Umbilical cord (tissue), 2 donors: Measurements from ENCODE around the gene BCR. TPM values are rescaled to one million over a fixed set of nuclear protein-coding genes. Genes with fewer than 3 reads are reported as not detected.

ENCODE experiments used
- DNase-seq: peaks from one replicate; pipeline ENCODE4 v3.0.0-alpha.2; 2015; ENCODE audit warnings: low spot score
- total RNA-seq: library from RNA; depleted of rRNA; stranded (reverse); fragments of >200 nt; gene quantifications from one replicate; pipeline ENCODE4 v1.2.3, GENCODE V29; 2014; ENCODE audit warnings: low replicate concordance; ENCODE audit not compliant: insufficient read depth

BCR gene
- total RNA-seq, 1 donor from 2014 or later: 27.0 TPM

- no peak for DNase-seq
Observed at GRCh38 chr22:23243859-23244689, 63.8 kb downstream of the BCR start.

DNA sequence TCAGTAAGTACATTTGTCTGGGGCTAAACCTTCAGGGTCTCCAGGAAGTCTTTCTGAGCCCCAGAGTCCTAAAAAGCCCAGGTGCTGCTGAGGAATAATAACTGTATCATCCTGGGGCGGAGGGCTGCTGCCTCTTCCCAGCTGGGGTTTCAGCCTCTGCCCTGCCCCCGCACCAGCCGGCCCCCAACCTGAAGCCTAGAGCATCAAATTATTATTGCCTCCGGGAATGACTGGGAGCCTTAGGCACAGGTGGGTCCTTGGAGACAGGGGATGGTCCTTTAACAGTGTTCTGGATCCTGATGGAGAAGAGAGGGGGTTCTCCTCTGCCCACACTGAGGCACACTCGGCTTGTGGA, 64.4 kb downstream of the BCR start:
- no peak for DNase-seq

- DNase-seq: no peak
Observed at GRCh38 chr22:23245045-23245798, 64.9 kb downstream of the BCR start.

DNA sequence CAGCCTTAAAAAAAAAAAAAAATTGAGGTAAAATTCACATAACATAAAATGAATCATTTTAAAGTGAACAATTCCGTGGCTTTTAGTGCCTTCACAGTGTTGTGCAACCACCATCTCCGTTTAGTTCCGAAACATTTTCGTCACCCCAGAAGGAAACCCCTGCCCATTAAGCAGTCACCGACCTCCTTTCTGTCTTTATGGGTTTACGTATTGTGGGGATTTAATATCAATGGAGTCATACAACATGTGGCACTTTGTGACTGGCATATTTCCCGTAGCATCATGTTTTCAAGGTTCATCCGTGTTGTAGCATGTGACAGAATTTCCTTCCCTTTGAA, 65.5 kb downstream of the BCR start:
- no peak for DNase-seq

DNA sequence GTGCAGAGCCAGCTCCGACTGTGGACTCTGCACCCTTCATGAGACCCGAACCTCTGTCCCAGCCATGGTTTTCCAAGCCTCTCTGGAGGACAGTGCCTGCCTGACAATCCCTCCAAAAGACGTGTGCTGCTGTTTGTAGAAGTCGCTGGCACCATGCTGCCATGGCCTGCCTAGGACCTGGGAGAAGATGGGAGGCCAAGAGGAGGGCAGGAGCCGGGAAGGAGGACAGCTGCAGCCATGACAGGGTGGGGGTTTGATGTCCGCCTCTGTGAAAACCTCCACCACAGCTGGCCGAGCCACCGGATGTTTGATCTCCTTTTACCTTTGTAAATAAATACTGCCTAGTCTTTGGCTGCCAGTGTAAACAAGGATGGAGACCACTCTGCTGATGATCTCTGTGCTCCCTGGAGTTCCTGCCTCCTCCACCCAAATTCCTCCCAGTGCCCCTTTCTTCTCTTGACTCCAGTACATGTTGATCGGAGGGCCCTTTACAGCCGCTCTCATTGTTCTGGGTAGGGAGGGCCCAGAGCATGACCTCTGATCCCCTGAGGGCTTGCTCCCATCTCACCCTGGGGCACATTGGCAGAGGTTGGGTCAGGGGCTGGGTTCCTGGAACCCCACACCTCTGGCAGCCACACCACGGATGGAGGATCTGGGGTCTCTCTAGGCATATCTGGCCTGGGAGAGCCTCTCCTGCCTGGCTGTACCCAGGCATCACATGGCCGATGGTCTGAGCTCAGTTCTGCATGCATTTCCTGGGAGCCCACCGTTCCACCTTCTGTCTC, 66.9 kb downstream of the BCR start:
- no peak for DNase-seq

GRCh38 chr22:23248583-23248982, 68.3 kb downstream of the BCR start:
- peak; percentile 54 for DNase-seq

- DNase-seq: no peak
Observed at GRCh38 chr22:23250056-23250784, 69.9 kb downstream of the BCR start.

DNA sequence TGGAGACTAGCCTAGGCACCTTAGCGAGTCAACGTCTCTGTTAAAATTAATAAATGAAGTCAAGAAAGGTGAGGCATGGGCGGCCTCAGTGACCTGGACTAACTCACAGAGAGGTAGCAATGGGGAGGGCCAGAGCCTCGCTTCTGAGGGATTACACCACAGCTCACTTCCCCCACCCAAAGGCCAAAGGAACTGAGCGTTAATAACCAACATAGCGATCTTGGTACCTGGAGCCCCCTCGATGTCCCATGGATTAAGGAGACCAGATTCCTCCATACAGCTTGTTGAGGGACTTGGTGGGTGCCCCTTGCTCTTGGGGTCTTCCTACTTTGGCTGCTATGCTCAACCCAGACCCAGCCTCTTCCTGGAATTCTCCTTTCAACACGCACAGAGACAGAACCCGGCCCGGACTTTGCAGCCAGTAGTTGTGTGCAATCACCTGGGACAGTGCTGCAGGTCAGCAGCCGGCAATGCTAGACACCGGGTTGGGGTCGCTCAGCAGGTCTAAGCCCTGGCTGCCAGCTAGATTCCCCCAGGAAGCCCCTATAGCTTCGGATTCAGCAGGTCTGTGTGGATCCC, 70.6 kb downstream of the BCR start:
- DNase-seq: no peak

DNA sequence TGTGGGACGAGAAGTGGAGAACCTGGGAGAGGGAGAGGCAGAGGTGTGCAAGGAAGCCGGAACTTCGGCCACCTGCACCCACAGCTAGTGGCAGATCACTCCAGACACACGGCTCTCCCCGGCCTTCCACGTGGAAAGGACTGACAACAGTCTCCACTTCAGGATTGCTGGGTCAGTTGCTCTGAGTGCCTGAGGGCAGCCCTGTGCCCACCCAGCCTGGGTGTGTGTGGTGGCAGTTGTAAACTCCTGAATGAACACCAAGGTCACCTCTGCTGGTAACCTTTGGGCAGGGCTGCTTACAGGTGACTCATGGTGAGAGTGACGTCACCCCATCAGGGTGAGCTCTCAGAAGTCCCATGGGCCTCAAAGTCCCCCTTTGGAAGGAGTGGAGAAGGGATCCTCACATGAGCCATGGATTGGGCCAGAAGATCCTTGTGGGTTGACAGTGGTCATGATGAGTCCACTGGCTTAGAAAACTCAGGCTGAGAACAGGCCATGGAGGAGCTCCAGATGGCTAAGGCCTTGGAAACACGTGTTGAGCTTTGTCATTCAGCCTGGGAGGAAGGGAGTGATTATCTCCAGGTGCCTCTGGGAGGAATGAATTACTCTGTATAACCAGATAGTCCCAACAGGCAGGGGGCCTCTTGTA, 71.3 kb downstream of the BCR start:
- DNase-seq: no peak

- no peak for DNase-seq
Observed at GRCh38 chr22:23253475-23254055, 73.3 kb downstream of the BCR start.

DNA sequence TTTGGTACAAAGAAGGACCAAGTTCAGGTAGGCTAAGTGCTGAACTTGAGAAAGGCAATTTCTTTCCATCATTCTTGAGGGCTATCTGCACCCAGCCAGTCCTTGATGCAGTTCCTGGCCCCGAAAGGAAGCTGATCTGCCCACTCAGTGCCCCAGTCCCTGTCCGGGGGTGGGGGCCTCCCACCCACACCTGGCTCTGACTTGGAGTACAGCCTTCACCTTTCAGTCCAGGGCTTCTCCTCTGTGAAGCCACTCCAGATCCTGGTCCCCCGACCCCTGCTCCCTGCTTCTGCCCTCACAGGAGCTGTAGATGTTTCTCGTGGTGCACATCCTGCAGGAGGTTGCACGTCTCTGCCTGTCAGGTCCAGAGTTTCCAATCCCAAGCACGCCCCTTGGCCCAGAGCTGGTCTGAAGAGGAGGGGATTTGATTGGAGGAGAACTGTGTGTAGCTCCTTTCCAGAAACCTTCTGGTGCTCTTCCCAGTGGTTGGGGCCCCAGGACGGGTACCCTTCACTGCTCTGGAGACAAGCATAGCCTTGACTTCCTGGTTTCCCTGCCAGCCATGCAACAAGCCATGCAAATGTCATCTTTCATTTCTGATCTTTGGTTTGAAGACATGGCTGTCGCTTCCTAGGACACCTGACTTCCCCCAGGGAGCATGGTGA, 75.3 kb downstream of the BCR start:
- peak; percentile 19 for DNase-seq

DNA sequence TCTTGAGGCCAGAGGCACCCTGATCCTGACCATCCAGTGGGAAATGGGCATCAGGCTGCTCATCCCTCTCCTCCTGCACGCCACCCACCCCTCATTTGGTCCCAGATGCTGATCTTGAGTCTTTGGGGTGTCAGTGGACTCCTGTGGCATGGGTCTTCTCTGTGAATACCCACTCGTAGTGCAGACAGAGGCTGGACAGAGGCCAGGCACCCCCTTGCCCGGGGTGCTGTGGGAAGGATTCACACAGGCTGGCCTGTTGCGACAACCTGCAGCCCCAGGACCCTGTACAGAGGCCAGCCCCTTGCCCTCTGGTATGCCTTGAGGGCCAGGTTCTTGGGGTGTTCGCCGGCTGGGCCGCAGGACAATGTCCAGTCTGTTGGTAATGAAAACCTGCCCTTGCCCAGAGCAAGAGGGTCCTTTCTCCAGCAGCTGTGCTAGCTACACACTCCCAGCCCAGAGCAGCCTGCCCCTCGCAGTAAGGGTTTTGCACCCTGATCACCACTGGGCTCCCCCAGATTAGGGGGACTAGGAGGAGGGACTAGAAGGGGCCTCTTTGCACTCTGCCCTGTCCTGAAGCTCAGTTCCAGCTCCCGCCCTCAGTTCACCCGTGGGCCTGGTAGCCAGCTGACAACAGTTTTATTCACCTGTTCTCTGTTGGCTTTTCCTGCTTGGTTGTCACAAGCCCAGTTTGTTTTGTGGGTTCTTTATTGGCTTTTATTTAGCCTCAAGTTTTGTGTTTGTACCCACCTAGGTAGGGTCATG, 76.0 kb downstream of the BCR start:
- no peak for DNase-seq

- peak; percentile 94 for DNase-seq
Observed at GRCh38 chr22:23256986-23257888, 76.9 kb downstream of the BCR start.

DNA sequence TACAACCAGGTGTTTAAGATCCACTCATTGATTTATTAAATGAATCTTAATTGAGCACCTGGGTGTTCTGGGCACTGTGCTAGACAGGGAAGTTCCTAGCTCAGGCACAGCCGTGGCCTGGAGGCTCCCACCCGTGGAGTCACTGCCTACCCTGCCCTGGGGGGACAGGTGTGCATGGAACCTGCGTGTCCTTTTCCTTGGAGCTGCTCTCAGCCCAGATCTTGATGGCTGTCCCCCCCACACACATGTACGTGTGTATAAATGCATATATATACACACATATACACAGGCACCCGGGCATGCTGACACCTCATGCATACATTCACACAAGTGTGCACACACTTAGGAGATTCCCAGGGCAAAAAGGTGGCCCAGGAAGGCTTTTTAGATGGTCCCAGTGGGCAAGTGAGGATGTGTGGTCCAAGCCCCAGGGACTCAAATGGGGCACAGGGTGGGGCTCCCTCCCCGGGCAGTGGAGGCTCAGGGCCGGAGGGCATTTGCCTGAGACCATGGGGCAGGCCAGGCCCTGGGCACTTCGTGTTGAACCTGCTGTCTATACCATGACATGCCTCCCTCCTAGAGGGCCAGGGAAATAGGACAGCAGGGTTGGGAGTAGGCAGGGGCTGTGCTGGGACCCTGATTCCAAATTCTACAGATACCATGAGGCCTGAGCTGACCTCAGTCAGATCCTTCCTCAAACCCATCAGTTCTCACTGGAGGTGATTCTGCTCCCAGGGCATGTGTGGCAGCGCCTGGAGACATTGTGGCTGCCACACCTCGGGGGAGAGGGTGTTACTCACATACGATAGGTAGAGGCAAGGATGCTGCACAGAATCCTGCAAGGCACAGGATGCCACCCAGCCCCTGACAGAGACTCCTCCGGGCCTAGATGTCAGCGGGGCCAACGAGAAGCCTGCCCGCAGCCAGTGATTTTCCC, 77.8 kb downstream of the BCR start:
- DNase-seq: no peak

DNA sequence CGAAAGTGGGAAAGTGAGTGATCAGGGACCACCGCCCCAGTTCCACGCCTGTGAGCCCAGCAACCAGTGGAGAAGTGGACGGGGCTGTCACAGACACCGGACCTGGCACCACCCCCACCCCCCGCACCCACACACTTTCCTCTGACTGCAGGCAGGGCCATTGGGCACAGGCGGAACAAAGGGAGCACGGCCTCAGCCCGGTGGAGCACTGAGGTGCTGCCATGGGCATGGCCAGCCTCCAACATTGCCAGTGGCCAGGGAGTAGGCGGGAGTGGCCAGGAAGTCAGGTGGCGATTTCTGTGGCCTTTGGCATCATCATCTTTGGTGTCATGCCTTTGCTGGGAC, 78.5 kb downstream of the BCR start:
- no peak for DNase-seq

- no peak for DNase-seq
Observed at GRCh38 chr22:23259916-23260644, 79.8 kb downstream of the BCR start.
